OCI-LY7 (cell line): ENCODE measurements around the gene ADARB2. TPM values are rescaled to one million over a fixed set of nuclear protein-coding genes. Genes with fewer than 3 reads are reported as not detected.

Experiments used
- BruUV-seq: library from RNA; stranded (reverse); fragments of 400-500 nt; replicated peaks from 2 replicates; lab custom pipeline; 2021; lab: Mats Ljungman, UMichigan
- CTCF ChIA-PET: fragments of 300-600 bp; sonication (Branson Sonifier 250); formaldehyde crosslinking; loops from one replicate; lab custom pipeline; 2022; ENCODE audit warnings: antibody characterized with exemption; ENCODE audit not compliant: unreplicated experiment; lab: Charles Lee
- POLR2A ChIA-PET: fragments of 300-600 bp; sonication (Branson Sonifier 250); formaldehyde crosslinking; loops from one replicate; lab custom pipeline; 2022; ENCODE audit warnings: antibody characterized with exemption; lab: Charles Lee
- DNase-seq: peaks from one replicate; pipeline ENCODE4 v3.0.0-alpha.2; 2015; ENCODE audit warnings: low spot score
- H2AFZ ChIP-seq: fragments of 200-600 bp; sonication (generic), shearing (Covaris generic); 2 replicates; pipeline ENCODE4 v1.6.1; 2014; ENCODE audit warnings: mild to moderate bottlenecking, antibody characterized with exemption, low read length, moderate library complexity
- H3K27ac ChIP-seq: fragments of 200-600 bp; sonication (generic); 2 replicates; pipeline ENCODE4 v1.5.1; 2014; ENCODE audit warnings: mixed run types, low read depth, mild to moderate bottlenecking, moderate library complexity, low read length, inconsistent platforms; ENCODE audit not compliant: poor library complexity, severe bottlenecking
- H3K36me3 ChIP-seq: fragments of 200-600 bp; sonication (generic); 2 replicates; pipeline ENCODE4 v1.6.1; 2014; ENCODE audit warnings: mild to moderate bottlenecking, antibody characterized with exemption, low read length, moderate library complexity, mixed read lengths; ENCODE audit not compliant: insufficient read depth
- H3K4me1 ChIP-seq: fragments of 200-600 bp; sonication (generic); 2 replicates; pipeline ENCODE4 v1.5.1; 2014; ENCODE audit warnings: mild to moderate bottlenecking, low read length; ENCODE audit not compliant: insufficient read depth, poor library complexity, severe bottlenecking
- H3K4me2 ChIP-seq: fragments of 200-600 bp; sonication (generic); 2 replicates; pipeline ENCODE4 v1.6.1; 2014; ENCODE audit warnings: mild to moderate bottlenecking, low read length
- H3K4me3 ChIP-seq: fragments of 200-600 bp; sonication (generic); 2 replicates; pipeline ENCODE4 v1.5.1; 2014; ENCODE audit warnings: mild to moderate bottlenecking, low read depth, low read length; ENCODE audit not compliant: poor library complexity, severe bottlenecking
- H3K79me2 ChIP-seq: fragments of 200-600 bp; sonication (generic); 2 replicates; pipeline ENCODE4 v1.6.1; 2016; ENCODE audit warnings: low read depth, mild to moderate bottlenecking, low read length, moderate library complexity, mixed read lengths; ENCODE audit not compliant: insufficient read depth
- H3K9me2 ChIP-seq: fragments of 200-600 bp; sonication (generic); 2 replicates; pipeline ENCODE4 v1.6.1; 2016; ENCODE audit warnings: mild to moderate bottlenecking, low read length, mixed read lengths; ENCODE audit not compliant: insufficient read depth
- H3K9me3 ChIP-seq: fragments of 200-600 bp; sonication (generic); 2 replicates; pipeline ENCODE4 v1.6.1; 2014; ENCODE audit warnings: mild to moderate bottlenecking, mixed run types, low read length, mixed read lengths
- H4K20me1 ChIP-seq: fragments of 200-600 bp; sonication (generic); 2 replicates; pipeline ENCODE4 v1.6.1; 2014; ENCODE audit warnings: mild to moderate bottlenecking, antibody characterized with exemption, low read length, moderate library complexity, mixed read lengths; ENCODE audit not compliant: insufficient read depth
- CTCF ChIP-seq: fragments of 200-600 bp; sonication (generic); conservative IDR thresholded peaks from 2 replicates; pipeline ENCODE4 v1.5.1; 2014; ENCODE audit warnings: mild to moderate bottlenecking, antibody characterized with exemption, low read length, moderate library complexity, mixed read lengths
- EZH2phosphoT487 ChIP-seq: fragments of 200-600 bp; sonication (generic); IDR thresholded peaks from 2 replicates; pipeline ENCODE4 v1.6.1; 2018; ENCODE audit warnings: low read depth, borderline replicate concordance, mild to moderate bottlenecking, mixed run types, antibody characterized with exemption, low read length, moderate library complexity, mixed read lengths
- intact Hi-C: fragments of 100-400 bp; cut with micrococcal nuclease; formaldehyde crosslinking; loops from one replicate; pipeline ENCODE4 v1.10.0; 2022; ENCODE audit not compliant: unreplicated experiment
- total RNA-seq, 2 experiments: library from RNA; depleted of rRNA in 1 of 2; stranded (reverse); fragments of >200 nt in 1 of 2; shearing (Covaris generic) in 1 of 2; gene quantifications; 2 replicates each; pipeline ENCODE4 v1.2.3, GENCODE V29; 2014 to 2022

Gene ADARB2
- total RNA-seq, 2 experiments from 2014 or later, result 0.03 TPM; not detected in 1

- Histone ChIP-seq H3K9me2 (no peaks in the 10 kb centered on the region), H3K4me1 (no peaks in the 10 kb centered on the region), H3K27ac (no peak overlapping the region), H3K4me2 (no peak overlapping the region), H4K20me1 (no peaks in the 10 kb centered on the region), H3K9me3 (no peaks in the 10 kb centered on the region), H3K79me2 (no peaks in the 10 kb centered on the region), H3K4me3 (no peak overlapping the region), H3K36me3 (no peaks in the 10 kb centered on the region), H2AFZ (no peak overlapping the region)
- no TSS peak for BruUV-seq
- CTCF ChIA-PET, result no interaction called here
- DNase-seq, result peak; percentile 18
- TF ChIP-seq EZH2phosphoT487 (no peak), CTCF (no peak)
- POLR2A ChIA-PET, result no interaction called here
- intact Hi-C loops, result no loop called here
Measured at GRCh38 chr10:1643161-1643907, 94.0 kb downstream of the ADARB2 start.

DNA sequence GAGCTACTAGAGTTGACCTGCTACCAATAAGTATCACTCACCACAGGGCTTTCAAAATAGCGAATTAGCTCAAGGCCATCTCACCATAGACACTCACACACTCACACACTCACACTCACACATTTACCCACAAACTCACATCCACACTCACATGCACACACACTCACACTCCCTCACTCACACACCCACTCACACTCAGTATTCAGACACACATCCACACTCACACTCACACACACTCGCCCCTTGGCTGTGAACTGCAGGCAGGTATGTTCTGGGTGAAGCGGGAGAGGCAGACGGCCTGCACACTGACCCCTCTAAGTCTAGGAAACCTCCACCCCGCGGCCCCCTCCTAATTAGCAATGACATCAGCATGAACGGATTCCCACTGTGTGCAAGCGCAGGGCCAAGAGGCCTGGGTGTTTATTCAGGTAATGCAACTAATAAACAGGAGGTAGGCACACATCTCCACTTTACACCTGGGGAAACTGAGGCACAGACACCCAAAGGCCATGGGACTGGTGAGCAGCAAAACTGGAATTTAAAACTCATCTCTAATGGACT, 94.6 kb downstream of the ADARB2 start:
- CTCF ChIA-PET, result no interaction called here
- POLR2A ChIA-PET, result no interaction called here
- Histone ChIP-seq H3K4me1 (no peaks in the 10 kb centered on the region), H3K9me3 (no peaks in the 10 kb centered on the region), H3K4me3 (no peak overlapping the region), H2AFZ (no peak overlapping the region), H3K79me2 (no peaks in the 10 kb centered on the region), H3K4me2 (no peak overlapping the region), H3K27ac (no peak overlapping the region), H4K20me1 (no peaks in the 10 kb centered on the region), H3K36me3 (no peaks in the 10 kb centered on the region), H3K9me2 (no peaks in the 10 kb centered on the region)
- intact Hi-C loops, result no loop called here
- DNase-seq, result no peak
- no peak for TF ChIP-seq EZH2phosphoT487
- no peak for TF ChIP-seq CTCF
- no TSS peak for BruUV-seq

DNA sequence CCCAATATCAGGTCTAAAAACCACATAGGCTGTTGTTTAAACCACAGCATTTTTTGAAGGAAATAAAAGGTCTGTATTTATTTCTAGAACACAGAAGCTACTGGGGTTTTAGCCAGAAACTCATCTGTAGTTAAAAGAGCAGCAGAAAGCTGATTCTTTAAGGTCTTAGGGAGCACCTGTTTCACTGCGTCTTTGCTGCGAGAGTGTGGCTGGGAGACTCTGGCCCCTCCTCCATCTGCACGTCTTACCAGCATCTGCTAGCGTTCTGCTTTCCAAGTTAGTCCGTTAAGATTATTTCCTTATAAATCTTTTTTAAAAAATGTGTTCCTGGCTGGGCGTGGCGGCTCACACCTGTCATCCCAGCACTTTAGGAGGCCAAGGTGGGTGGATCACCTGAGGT, 95.9 kb downstream of the ADARB2 start:
- ChIA-PET POLR2A (interaction anchor here (1.2 kb wide), 1 partner anchor 16 kb away, joined by 3 read pairs; no protein-coding TSS in a partner anchor), CTCF (no interaction called here)
- Histone ChIP-seq H3K9me3 (no peaks in the 10 kb centered on the region), H3K4me2 (no peak overlapping the region), H3K4me3 (no peak overlapping the region), H3K4me1 (no peaks in the 10 kb centered on the region), H3K79me2 (no peaks in the 10 kb centered on the region), H3K36me3 (no peaks in the 10 kb centered on the region), H3K27ac (no peak overlapping the region), H2AFZ (no peak overlapping the region), H4K20me1 (no peaks in the 10 kb centered on the region), H3K9me2 (no peaks in the 10 kb centered on the region)
- no TSS peak for BruUV-seq
- intact Hi-C loops, result no loop called here
- DNase-seq, result no peak
- TF ChIP-seq CTCF, result no peak
- TF ChIP-seq EZH2phosphoT487, result no peak
